ENCODE results near the gene DUSP1. TPM values are rescaled to one million over a fixed set of nuclear protein-coding genes. Genes with fewer than 3 reads are reported as not detected.

Gene DUSP1
- total and polyA plus RNA-seq, 2 experiments from 2014 or later, result 547 to 583 TPM

- DNase-seq (ENCODE audit: low spot score), result no peak
- H3K4me2 ChIP-seq, result no peak overlapping the region
- no peaks in the 10 kb centered on the region for H3K9me2 ChIP-seq (replicated peaks; ENCODE audit: insufficient read depth)
- H3K79me2 ChIP-seq, result no peaks in the 10 kb centered on the region
- H3K9me3 ChIP-seq (ENCODE audit: low read depth), result no peaks in the 10 kb centered on the region
- H3K27ac ChIP-seq, result no peak overlapping the region
- no peak for TF ChIP-seq CTCF (IDR thresholded peaks at IDR 0.05; ENCODE audit: poor library complexity)
- TF ChIP-seq EZH2phosphoT487 (IDR thresholded peaks at IDR 0.05; ENCODE audit: low read depth, severe bottlenecking, unreplicated experiment), result no peak
- no peaks in the 10 kb centered on the region for H4K20me1 ChIP-seq (ENCODE audit: insufficient read depth, poor library complexity, severe bottlenecking)
- H2AFZ ChIP-seq, result no peak overlapping the region
- WGBS (ENCODE audit: low lambda C conversion rate, missing lambda C conversion rate), result 96% methylated on average over 37 of the region's 37 CpGs
- H3K4me3 ChIP-seq, result no peak overlapping the region
- no peaks in the 10 kb centered on the region for H3K36me3 ChIP-seq (replicated peaks; ENCODE audit: insufficient read depth, low read depth)
- peaks cover 6% of the 10 kb centered on the region for H3K4me1 ChIP-seq (ENCODE audit: insufficient read depth)
- H3K27me3 ChIP-seq, result no peaks in the 10 kb centered on the region
These were observed 8.5 kb downstream of the DUSP1 start for GRCh38 chr5:172762214-172763119.

GRCh38 chr5:172760959-172761358, 10.0 kb downstream of the DUSP1 start:
- 90% methylated on average over 2 of the region's 2 CpGs for WGBS (ENCODE audit: low lambda C conversion rate, missing lambda C conversion rate)
- TF ChIP-seq EZH2phosphoT487 (IDR thresholded peaks at IDR 0.05; ENCODE audit: low read depth, severe bottlenecking, unreplicated experiment) (no peak), EZH2 (IDR thresholded peaks at IDR 0.05; ENCODE audit: borderline replicate concordance) (no peak), CTCF (IDR thresholded peaks at IDR 0.05; ENCODE audit: poor library complexity) (no peak)

GRCh38 chr5:172760136-172760535, 10.9 kb downstream of the DUSP1 start:
- Histone ChIP-seq H4K20me1 (ENCODE audit: insufficient read depth, poor library complexity, severe bottlenecking) (no peaks in the 10 kb centered on the region), H3K79me2 (no peaks in the 10 kb centered on the region), H3K4me3 (no peak overlapping the region), H2AFZ (no peak overlapping the region), H3K27ac (no peak overlapping the region), H3K4me2 (no peak overlapping the region), H3K9me2 (replicated peaks; ENCODE audit: insufficient read depth) (no peaks in the 10 kb centered on the region), H3K9me3 (ENCODE audit: low read depth) (no peaks in the 10 kb centered on the region), H3K27me3 (no peaks in the 10 kb centered on the region), H3K36me3 (replicated peaks; ENCODE audit: insufficient read depth, low read depth) (no peaks in the 10 kb centered on the region), H3K4me1 (ENCODE audit: insufficient read depth) (peaks cover 6% of the 10 kb centered on the region)
- DNase-seq (ENCODE audit: low spot score), result no peak
- WGBS (ENCODE audit: low lambda C conversion rate, missing lambda C conversion rate), result 81% methylated on average over 1 of the region's 1 CpG
- TF ChIP-seq CTCF (IDR thresholded peaks at IDR 0.05; ENCODE audit: poor library complexity) (no peak), EZH2 (IDR thresholded peaks at IDR 0.05; ENCODE audit: borderline replicate concordance) (no peak), EZH2phosphoT487 (IDR thresholded peaks at IDR 0.05; ENCODE audit: low read depth, severe bottlenecking, unreplicated experiment) (no peak)

More at GRCh38 chr5:172760959-172761358, 10.0 kb downstream of the DUSP1 start:
- H3K4me1 ChIP-seq (ENCODE audit: insufficient read depth), result peaks cover 6% of the 10 kb centered on the region
- DNase-seq (ENCODE audit: low spot score), result no peak
- H3K9me3 ChIP-seq (ENCODE audit: low read depth), result no peaks in the 10 kb centered on the region
- H3K36me3 ChIP-seq (replicated peaks; ENCODE audit: insufficient read depth, low read depth), result no peaks in the 10 kb centered on the region
- no peak overlapping the region for H3K4me3 ChIP-seq
- H3K27ac ChIP-seq, result no peak overlapping the region
- no peak overlapping the region for H2AFZ ChIP-seq
- no peak overlapping the region for H3K4me2 ChIP-seq
- no peaks in the 10 kb centered on the region for H3K27me3 ChIP-seq
- H4K20me1 ChIP-seq (ENCODE audit: insufficient read depth, poor library complexity, severe bottlenecking), result no peaks in the 10 kb centered on the region
- no peaks in the 10 kb centered on the region for H3K9me2 ChIP-seq (replicated peaks; ENCODE audit: insufficient read depth)
- H3K79me2 ChIP-seq, result no peaks in the 10 kb centered on the region

Measured in hepatocyte (in vitro differentiated cells).